BJ (cell line): ENCODE data around the gene TNK2. TPM values are rescaled to one million over a fixed set of nuclear protein-coding genes. Genes with fewer than 3 reads are reported as not detected.

Experiments used
- CTCF ChIA-PET: fragments of 350-600 bp; formaldehyde crosslinking; extraction: SDS; loops from one replicate; lab custom pipeline; 2021; ENCODE audit warnings: antibody characterized with exemption, inconsistent platforms; lab: Yijun Ruan, JAX
- POLR2A ChIA-PET: fragments of 300-600 bp; sonication (Branson Sonifier 250); formaldehyde crosslinking; extraction: SDS; loops from one replicate; lab custom pipeline; 2021; ENCODE audit warnings: antibody characterized with exemption; lab: Charles Lee
- DNase-seq: peaks from one replicate; pipeline ENCODE4 v3.0.0-alpha.2; 2011; ENCODE audit warnings: low read depth
- H3K27me3 ChIP-seq: 2 replicates; pipeline ENCODE4 v1.6.0; 2011; ENCODE audit warnings: low read length; ENCODE audit not compliant: control insufficient read depth, insufficient read depth
- H3K36me3 ChIP-seq: 2 replicates; pipeline ENCODE4 v1.5.1; 2011; ENCODE audit warnings: low read length; ENCODE audit not compliant: control insufficient read depth, insufficient read depth
- H3K4me3 ChIP-seq: 2 replicates; pipeline ENCODE4 v1.5.1; 2011; ENCODE audit warnings: low read depth, mild to moderate bottlenecking, control low read depth, low read length
- CTCF ChIP-seq: IDR thresholded peaks from 2 replicates; pipeline ENCODE4 v1.5.1; 2011; ENCODE audit warnings: low read depth, mild to moderate bottlenecking, control low read depth, inconsistent platforms, low read length, moderate library complexity; ENCODE audit not compliant: insufficient read depth
- polyA plus RNA-seq: library from polyadenylated mRNA; depleted of rRNA; stranded (reverse); fragments of >200 nt; gene quantifications from 2 replicates; pipeline ENCODE4 v1.2.3, GENCODE V29; 2011

TNK2 gene
- polyA plus RNA-seq, 1 experiment, result 6.3 TPM

- no peak for DNase-seq
- POLR2A ChIA-PET, result no interaction called here
- TF ChIP-seq CTCF, result no peak
Observed at GRCh38 chr3:195870937-195871336, 37.4 kb downstream of the TNK2 start.

GRCh38 chr3:195870442-195870841, 37.9 kb downstream of the TNK2 start:
- POLR2A ChIA-PET, result no interaction called here
- H3K4me3 ChIP-seq, result no peak overlapping the region
- no peaks in the 10 kb centered on the region for H3K27me3 ChIP-seq
- CTCF ChIA-PET, result interaction anchor here (1.4 to 3.4 kb wide), 4 partner anchors 9 to 44 kb away, joined by 4 to 23 read pairs (median 13); no protein-coding TSS in a partner anchor
- no peak for TF ChIP-seq CTCF
- DNase-seq, result no peak
- peaks cover 14% of the 10 kb centered on the region for H3K36me3 ChIP-seq

More at GRCh38 chr3:195870937-195871336, 37.4 kb downstream of the TNK2 start:
- CTCF ChIA-PET, result interaction anchor here (1.4 to 3.4 kb wide), 5 partner anchors 10 to 44 kb away, joined by 4 to 23 read pairs (median 11); partner anchors contain the start of gene TNK2
- Histone ChIP-seq H3K4me3 (no peak overlapping the region), H3K36me3 (peaks cover 12% of the 10 kb centered on the region), H3K27me3 (no peaks in the 10 kb centered on the region)

GRCh38 chr3:195869413-195870001, 38.8 kb downstream of the TNK2 start:
- Histone ChIP-seq H3K4me3 (no peak overlapping the region), H3K36me3 (peaks cover 14% of the 10 kb centered on the region), H3K27me3 (no peaks in the 10 kb centered on the region)
- no peak for DNase-seq
- ChIA-PET CTCF (interaction anchor here (0.7 to 2.7 kb wide), 5 partner anchors 8 to 48 kb away, joined by 3 to 15 read pairs (median 4); no protein-coding TSS in a partner anchor), POLR2A (no interaction called here)
- TF ChIP-seq CTCF, result no peak

GRCh38 chr3:195868866-195869412, 39.4 kb downstream of the TNK2 start:
- Histone ChIP-seq H3K27me3 (no peaks in the 10 kb centered on the region), H3K36me3 (peaks cover 14% of the 10 kb centered on the region), H3K4me3 (no peak overlapping the region)
- DNase-seq, result no peak
- TF ChIP-seq CTCF, result no peak
- POLR2A ChIA-PET, result no interaction called here
- CTCF ChIA-PET, result interaction anchor here (1.1 to 2.6 kb wide), 3 partner anchors 10 to 28 kb away, joined by 4 to 15 read pairs (median 4); no protein-coding TSS in a partner anchor

- CTCF ChIA-PET, result interaction anchor here (1.1 to 2.6 kb wide), 3 partner anchors 9 to 29 kb away, joined by 4 to 15 read pairs (median 4); no protein-coding TSS in a partner anchor
- Histone ChIP-seq H3K36me3 (peaks cover 17% of the 10 kb centered on the region), H3K27me3 (no peaks in the 10 kb centered on the region), H3K4me3 (no peak overlapping the region)
- DNase-seq, result no peak
- no peak for TF ChIP-seq CTCF
- POLR2A ChIA-PET, result no interaction called here
Observed at GRCh38 chr3:195868336-195868865, 40.0 kb downstream of the TNK2 start.
